GM08714 (cell line): ENCODE results near the gene USP48.
A peak's percentile ranks its signal among the peaks of the same experiment; 100 is the strongest.

Experiments used
- H3K4me3 ChIP-seq: fragments of 200-500 bp; sonication (Bioruptor generic); 2 replicates; pipeline ENCODE4 v1.5.1; 2014; ENCODE audit warnings: mild to moderate bottlenecking, low read length, inconsistent platforms
- ZNF274 ChIP-seq: IDR thresholded peaks from 2 replicates; pipeline ENCODE4 v1.6.1; 2012; ENCODE audit warnings: mild to moderate bottlenecking, low read depth, low read length

USP48 gene

GRCh38 chr1:21821385-21822019 is 38.6 kb upstream of the USP48 start:
- no peak overlapping the region for H3K4me3 ChIP-seq
- no peak for TF ChIP-seq ZNF274

- H3K4me3 ChIP-seq = no peak overlapping the region
- no peak for TF ChIP-seq ZNF274
Observed at GRCh38 chr1:21820597-21821232, 37.8 kb upstream of the USP48 start.

GRCh38 chr1:21818656-21819055 is 35.7 kb upstream of the USP48 start:
- TF ChIP-seq ZNF274 = no peak
- no peak overlapping the region for H3K4me3 ChIP-seq

- TF ChIP-seq ZNF274 = no peak
- no peak overlapping the region for H3K4me3 ChIP-seq
Observed at GRCh38 chr1:21816602-21817302, 33.8 kb upstream of the USP48 start.

GRCh38 chr1:21815724-21816321 is 32.9 kb upstream of the USP48 start:
- H3K4me3 ChIP-seq = no peak overlapping the region; the same call in 1 of the 2 replicates
- TF ChIP-seq ZNF274 = no peak

- peak overlapping the region; percentile 69; the same call in 1 of the 2 replicates for H3K4me3 ChIP-seq
- TF ChIP-seq ZNF274 = no peak
Observed at GRCh38 chr1:21814981-21815582, 32.1 kb upstream of the USP48 start.

GRCh38 chr1:21814241-21814918 is 31.4 kb upstream of the USP48 start:
- peak overlapping the region; percentile 69; the same call in 1 of the 2 replicates for H3K4me3 ChIP-seq
- no peak for TF ChIP-seq ZNF274

- TF ChIP-seq ZNF274 = no peak
- no peak overlapping the region for H3K4me3 ChIP-seq
Observed at GRCh38 chr1:21813542-21813941, 30.6 kb upstream of the USP48 start.

- TF ChIP-seq ZNF274 = no peak
- no peak within 1 kb of the TSS for H3K4me3 ChIP-seq
Observed at GRCh38 chr1:21811875-21812305, 28.9 kb upstream of the USP48 start, which contains the start of gene LDLRAD2. TSS of gene LDLRAD2 (plus strand) at chr1:21812265. CDS start at chr1:21812452, 187 bp downstream.

GRCh38 chr1:21804536-21804935 is 21.6 kb upstream of the USP48 start:
- no peak overlapping the region for H3K4me3 ChIP-seq
- TF ChIP-seq ZNF274 = no peak

- H3K4me3 ChIP-seq = no peak overlapping the region
- no peak for TF ChIP-seq ZNF274
Observed at GRCh38 chr1:21801100-21801499, 18.2 kb upstream of the USP48 start.

- no peak for TF ChIP-seq ZNF274
- no peak overlapping the region for H3K4me3 ChIP-seq
Observed at GRCh38 chr1:21799730-21800129, 16.8 kb upstream of the USP48 start.

GRCh38 chr1:21795075-21795474 is 12.1 kb upstream of the USP48 start:
- H3K4me3 ChIP-seq = no peak overlapping the region
- no peak for TF ChIP-seq ZNF274
